GM21576 (cell line): Measurements from ENCODE around the gene DEF6.
A peak's percentile ranks its signal among the peaks of the same experiment; 100 is the strongest.
"Not testable (repeated sequence)": the region's sequence is repeated elsewhere in the genome, so short reads cannot be mapped to it uniquely, and the experiment has no call there.

Experiments used
- ATAC-seq: cut with Tn5 transposase; IDR thresholded peaks from one replicate; pipeline ENCODE4 v1.9.1; 2021; ENCODE audit warnings: mild to moderate bottlenecking, moderate library complexity; ENCODE audit not compliant: unreplicated experiment

DEF6 gene

DNA sequence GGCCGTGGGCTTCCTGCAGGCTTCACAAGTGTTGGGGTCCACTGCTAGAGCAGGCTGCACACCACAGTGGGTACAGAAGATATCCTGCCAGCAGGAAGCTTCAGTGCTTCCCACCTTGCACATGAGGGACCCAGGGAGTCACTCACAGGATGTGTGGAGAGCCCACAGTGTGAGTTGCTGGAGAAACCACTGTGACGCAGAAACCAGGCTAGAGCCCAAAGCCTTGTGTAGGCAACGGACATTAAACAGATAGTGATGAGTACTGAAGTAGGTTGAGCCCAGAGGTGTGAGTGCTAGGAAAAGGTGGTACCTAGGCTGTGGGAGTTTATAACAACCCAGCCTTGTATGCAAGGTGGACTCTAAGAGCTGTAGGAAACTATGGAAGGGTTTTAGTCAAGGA, 18.9 kb upstream of the DEF6 start:
- no peak for ATAC-seq

GRCh38 chr6:35280903-35281302, 16.7 kb upstream of the DEF6 start:
- no peak for ATAC-seq

- no peak for ATAC-seq
Observed at GRCh38 chr6:35282472-35282871, 15.1 kb upstream of the DEF6 start.

DNA sequence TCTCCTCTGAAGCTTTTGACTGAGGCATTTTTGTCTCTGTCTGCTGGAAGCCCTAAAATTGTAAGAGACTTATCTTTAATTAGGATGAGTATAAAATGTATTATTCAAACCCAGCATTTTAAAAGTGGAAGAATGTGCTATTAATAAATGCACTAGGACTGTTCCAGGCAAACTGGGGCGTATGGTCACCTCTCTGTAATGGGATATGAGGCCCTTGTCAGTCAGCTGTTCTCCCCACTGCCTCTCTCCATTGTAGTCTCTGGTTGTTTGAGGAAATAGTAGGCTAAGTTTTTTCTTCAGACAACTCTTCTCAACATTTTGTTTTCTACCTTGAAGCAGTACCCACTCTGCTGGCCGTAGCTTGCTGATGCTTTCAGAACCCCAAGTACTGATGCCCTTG, 14.3 kb upstream of the DEF6 start:
- no peak for ATAC-seq

DNA sequence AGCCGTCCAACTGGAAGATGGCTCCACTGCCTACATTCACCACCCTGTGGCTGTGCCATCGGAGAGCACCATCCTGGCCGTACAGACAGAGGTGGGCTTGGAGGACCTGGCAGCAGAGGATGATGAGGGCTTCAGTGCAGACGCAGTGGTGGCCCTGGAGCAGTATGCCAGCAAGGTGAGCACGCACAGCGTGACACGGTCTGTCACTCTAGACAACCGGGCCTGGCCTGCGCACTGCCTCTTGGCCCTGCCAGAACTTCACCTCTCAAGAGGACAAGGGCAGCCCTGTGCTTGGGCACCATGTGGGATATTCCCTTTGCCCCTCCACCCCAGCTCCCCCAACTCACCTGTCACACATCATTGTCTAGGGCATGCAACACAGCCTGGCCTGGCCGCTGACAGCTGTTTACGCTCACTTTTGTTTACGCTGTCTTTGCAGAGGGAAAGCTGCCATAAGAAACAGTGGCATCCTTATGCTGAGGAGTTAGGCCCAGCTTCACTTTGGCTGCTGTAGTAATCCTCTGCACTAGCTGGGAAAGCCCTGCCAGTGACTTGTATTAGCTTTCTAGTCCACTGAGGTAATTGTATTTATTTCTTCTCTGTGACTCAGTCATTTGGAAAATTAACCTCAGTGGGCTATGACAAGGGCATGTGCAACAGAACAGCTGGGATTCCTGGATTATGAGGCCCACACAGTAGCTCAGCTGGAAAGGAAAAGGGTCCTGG, 9.8 kb upstream of the DEF6 start:
- ATAC-seq, result no peak

DNA sequence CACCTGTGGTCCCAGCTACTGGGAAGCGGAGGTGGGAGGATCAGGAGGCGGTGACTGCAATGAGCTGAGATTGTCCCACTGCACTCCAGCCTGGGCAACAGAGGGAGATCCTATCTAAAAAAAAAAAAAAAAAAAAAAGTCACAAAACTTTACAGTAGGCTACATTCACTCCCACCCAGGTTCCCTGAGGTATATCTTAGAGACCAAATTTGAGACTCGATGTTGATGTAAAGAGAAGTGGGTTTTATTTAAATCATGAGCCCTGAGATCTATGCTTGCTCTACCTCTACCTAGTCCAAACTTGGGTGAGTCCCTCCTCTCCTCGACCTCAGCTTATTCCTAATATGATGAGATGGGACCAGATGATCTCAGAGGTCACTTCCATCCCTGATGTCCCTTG, 8.8 kb upstream of the DEF6 start:
- ATAC-seq, result no peak

GRCh38 chr6:35291491-35291890, 6.1 kb upstream of the DEF6 start:
- no peak for ATAC-seq

- ATAC-seq, result no peak
Observed at GRCh38 chr6:35292494-35292893, 5.1 kb upstream of the DEF6 start.

- ATAC-seq, result no peak
Observed at GRCh38 chr6:35293681-35294080, 3.9 kb upstream of the DEF6 start.

- no peak for ATAC-seq
Observed at GRCh38 chr6:35294308-35294945, 3.2 kb upstream of the DEF6 start.

- ATAC-seq, result no peak
Observed at GRCh38 chr6:35295036-35295435, 2.6 kb upstream of the DEF6 start.

DNA sequence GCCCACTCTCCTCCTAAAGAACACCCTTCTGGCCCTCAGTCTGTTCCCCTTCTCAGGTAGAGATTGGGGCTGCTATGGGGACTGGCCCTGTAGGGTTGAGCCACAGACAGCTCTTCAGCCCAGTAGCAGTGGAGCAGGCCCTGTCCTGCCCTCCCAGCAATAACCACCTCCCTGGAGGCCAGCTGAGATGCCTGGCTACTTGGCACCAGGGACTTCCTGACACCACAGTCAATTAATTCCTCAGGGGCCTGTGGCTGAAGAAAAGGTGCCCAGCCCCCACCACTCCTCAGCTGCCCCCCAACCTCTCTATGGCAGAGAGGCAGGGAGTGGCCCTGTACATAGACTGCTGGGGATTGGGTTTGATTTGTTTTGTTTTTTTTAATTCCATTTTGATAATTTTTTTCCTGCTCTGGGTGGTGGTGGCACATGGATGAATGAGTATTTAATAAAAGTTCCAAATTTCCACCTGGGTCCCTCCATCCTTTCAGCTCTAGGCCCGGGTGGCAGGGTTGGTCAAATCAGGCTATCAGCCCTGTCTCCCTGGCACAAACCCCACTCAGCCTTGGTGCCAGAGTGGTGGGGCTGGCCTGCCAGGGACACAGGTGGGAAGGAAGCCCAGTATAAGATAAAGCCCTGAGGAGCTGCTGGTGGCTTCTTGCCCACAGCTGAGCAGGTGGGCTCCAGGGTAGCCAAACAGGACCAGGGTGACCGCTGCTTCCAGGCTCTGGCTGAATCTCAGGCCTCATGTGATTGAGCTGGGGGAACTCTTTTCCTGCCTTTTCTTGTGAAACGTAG, 1.9 kb upstream of the DEF6 start:
- ATAC-seq, result no peak

DNA sequence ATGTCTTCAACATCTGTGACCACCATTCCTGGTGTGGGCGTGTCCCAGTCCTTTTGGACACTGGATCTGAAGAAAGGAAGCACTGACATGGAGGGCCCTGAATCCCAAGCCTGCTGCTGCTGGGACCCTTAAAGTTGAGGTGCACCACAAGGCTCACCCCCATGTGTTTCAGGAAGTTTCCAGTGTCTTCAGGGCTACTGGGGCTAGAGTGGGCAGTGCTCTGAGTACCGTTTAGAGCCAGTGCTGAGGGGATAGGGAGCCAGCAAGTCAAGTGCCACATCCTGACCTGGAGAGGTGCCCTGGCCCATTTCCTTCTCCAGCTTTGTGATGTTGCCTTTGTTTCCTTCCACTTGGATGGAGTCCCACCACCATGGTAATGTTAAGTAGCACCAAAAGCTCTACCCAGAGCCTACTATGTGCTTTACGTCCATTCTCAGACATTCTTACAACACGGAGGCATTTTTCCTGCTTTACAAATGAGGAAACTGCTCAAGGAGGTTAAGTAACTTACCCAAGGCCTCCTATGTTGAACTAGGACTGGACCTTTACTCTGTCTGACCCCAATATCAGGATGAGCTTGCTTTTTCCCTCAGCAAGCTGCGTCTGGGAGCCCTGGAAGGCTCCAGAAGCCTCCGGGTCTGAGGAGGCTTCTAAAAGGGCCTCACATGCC, 552 bp upstream of the DEF6 start:
- ATAC-seq, result no peak

DNA sequence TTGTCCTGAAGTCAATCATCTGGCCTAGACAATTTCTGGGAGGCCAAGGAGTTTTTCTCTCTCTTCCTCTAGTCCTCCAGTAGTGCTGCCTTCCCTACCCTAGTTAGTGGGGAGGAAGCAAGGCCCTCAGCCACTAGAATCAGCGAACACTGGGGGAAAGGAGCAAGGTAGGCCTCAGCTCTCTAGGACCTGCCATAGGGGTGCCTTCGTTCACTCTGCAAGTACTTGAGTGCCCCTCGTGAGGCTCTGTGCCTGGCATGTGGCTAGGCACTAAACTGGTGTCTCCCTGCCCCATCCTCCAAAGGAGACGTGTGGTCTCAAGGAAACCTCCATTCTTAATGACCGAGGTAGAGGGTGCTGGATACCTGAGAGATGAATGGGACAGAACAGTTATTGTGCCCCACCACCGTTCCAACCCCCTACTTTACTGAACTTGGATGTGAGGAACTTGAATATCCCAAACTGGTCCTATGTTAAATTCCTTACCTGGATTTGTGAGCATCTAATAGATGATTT, 1.1 kb downstream of the DEF6 start:
- no peak for ATAC-seq

DNA sequence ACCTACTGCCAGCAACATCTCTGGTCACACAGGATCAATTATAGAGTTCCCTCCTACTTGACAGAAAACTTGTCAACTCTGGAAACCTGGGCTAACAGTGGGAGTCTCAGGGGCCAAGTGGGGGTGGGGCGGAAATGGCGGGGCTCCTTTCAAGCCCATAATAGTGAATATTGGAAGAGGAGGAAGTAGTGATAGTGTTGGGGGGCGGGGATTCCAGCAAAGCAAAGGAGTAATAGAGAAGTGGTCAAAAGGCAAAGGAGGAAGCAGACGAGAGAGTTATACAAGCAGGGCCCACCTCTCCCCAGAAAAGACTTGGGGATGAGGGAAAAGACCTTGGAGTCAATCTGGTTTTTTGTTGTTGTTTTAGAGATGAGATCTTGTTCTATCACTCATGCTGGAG, 2.1 kb downstream of the DEF6 start:
- no peak for ATAC-seq

DNA sequence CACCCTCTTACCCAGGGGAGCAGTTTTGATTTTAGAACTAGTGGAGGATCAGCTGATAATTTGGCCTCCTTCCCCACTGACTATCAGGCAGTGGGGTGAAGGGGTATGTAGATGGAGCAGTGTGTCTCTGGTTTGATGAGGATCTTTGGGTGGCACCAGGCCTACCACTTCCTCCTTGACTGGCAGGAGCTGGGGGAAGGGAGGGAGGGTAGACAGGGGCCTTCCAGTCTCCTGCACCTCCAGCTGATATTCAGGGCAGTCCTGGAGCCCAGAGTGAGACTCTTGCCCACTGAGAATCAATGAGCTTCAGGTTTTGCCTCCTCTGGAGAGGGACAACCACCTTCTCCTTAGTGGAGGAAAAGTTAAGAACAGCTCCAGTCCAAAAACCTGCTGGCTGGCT, 3.2 kb downstream of the DEF6 start:
- ATAC-seq, result no peak

DNA sequence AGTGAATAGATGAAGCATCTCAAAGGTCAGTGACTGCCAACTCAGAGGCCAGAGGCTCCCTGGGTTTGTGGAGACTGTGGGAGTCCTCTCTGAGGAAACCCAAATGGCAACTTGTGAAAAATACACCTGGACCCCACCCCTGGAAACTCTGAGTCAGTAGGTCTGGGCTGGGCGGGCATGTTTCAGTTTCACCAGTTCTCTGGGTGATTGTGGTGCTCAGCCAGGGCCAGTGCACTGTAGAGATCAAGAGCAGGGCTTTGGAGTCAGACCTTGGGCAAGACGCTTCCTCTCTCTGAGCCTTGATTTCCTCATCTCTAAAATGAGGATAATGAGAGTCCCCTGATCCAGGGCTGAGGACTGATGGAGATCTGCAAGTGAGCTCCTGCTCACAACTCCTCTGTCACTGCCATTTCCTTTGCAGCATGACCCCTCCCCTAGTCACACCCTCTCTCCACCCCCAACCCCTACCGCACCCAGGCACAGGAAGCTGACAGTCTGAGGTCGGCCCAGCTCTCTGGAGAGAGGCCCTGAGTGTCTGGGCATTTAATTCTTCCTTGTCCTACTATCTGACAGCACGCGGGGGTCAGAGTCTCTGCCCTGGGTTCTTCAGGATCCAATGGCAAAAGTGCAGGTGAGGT, 5.1 kb downstream of the DEF6 start:
- peak; percentile 68 for ATAC-seq

DNA sequence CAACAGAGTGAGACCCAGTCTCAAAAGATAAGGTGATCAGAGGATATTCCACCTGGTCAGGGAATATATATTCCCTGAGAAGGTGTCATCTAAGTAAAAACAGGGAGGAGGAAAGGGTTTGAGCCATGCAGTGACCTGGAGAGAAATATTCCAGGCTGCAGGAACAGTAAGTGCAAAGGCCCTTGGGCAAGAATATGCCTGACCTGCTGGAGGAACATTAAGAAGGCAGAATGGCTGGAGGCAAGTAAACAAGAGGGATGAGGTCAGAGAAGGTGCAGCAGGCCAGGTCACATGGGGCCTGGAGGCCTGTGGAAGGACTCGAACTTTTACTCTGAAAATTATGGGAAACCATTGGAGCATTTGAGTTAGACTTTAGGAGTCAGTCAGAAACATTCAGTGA, 6.7 kb downstream of the DEF6 start:
- no peak for ATAC-seq

GRCh38 chr6:35305117-35305516, 7.5 kb downstream of the DEF6 start:
- no peak for ATAC-seq

GRCh38 chr6:35307138-35307537, 9.5 kb downstream of the DEF6 start:
- not testable (repeated sequence) for ATAC-seq

DNA sequence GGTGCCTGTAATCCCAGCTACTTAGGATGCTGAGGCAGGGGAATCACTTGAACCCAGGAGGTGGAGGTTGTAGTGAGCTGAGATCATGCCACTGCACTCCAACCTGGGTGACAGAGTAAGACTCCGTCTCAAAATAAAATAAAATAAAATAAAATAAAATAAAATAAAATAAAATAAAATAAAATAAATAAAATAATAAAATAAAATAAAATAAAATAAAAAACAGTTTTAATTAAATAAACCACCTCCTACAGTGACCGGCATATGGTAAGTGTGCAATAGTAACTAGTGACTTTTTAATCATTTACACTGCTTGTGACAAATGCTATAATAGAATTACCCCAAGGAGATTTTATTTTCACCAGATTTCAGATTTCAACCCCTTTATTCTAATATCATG, 10.9 kb downstream of the DEF6 start:
- ATAC-seq, result not testable (repeated sequence)
